H9 (cell line): Measurements from ENCODE around the gene SSUH2. TPM values are rescaled to one million over a fixed set of nuclear protein-coding genes. Genes with fewer than 3 reads are reported as not detected.

Experiments used
- DNase-seq: peaks from one replicate; pipeline ENCODE4 v3.0.0-alpha.2; 2017
- H2AFZ ChIP-seq: one replicate; pipeline ENCODE4 v1.6.1; 2013; ENCODE audit warnings: mild to moderate bottlenecking, low read length, control low read depth, moderate library complexity
- H2AK5ac ChIP-seq: 2 replicates; pipeline ENCODE4 v1.6.1; 2013; ENCODE audit warnings: low read length, control low read depth, mixed read lengths; ENCODE audit not compliant: insufficient read length
- H2BK120ac ChIP-seq: one replicate; pipeline ENCODE4 v1.6.1; 2013; ENCODE audit warnings: low read depth, mild to moderate bottlenecking, low read length, control low read depth, inconsistent platforms; ENCODE audit not compliant: poor library complexity, severe bottlenecking
- H2BK12ac ChIP-seq: 2 replicates; pipeline ENCODE4 v1.6.1; 2013; ENCODE audit warnings: low read length, control low read depth, mixed read lengths, low read depth; ENCODE audit not compliant: insufficient read length
- H2BK15ac ChIP-seq: 2 replicates; pipeline ENCODE4 v1.6.1; 2013; ENCODE audit warnings: low read depth, low read length, control low read depth
- H2BK20ac ChIP-seq: one replicate; pipeline ENCODE4 v1.6.1; 2013; ENCODE audit warnings: low read depth, mild to moderate bottlenecking, low read length, control low read depth, inconsistent platforms; ENCODE audit not compliant: poor library complexity, severe bottlenecking
- H2BK5ac ChIP-seq: 2 replicates; pipeline ENCODE4 v1.6.1; 2013; ENCODE audit warnings: low read length, control low read depth, mixed read lengths; ENCODE audit not compliant: insufficient read length
- H3K14ac ChIP-seq: 2 replicates; pipeline ENCODE4 v1.6.1; 2013; ENCODE audit warnings: low read length, control low read depth; ENCODE audit not compliant: insufficient read depth
- H3K18ac ChIP-seq: 2 replicates; pipeline ENCODE4 v1.6.1; 2013; ENCODE audit warnings: low read depth, mild to moderate bottlenecking, mixed read lengths, low read length, control low read depth; ENCODE audit not compliant: insufficient read length
- H3K23ac ChIP-seq: 2 replicates; pipeline ENCODE4 v1.6.1; 2013; ENCODE audit warnings: low read length, control low read depth, mixed read lengths, low read depth; ENCODE audit not compliant: insufficient read length
- H3K23me2 ChIP-seq: 2 replicates; pipeline ENCODE4 v1.6.1; 2013; ENCODE audit warnings: low read depth, mild to moderate bottlenecking, mixed read lengths, low read length, control low read depth; ENCODE audit not compliant: insufficient read length, poor library complexity, severe bottlenecking
- H3K27ac ChIP-seq: 2 replicates; pipeline ENCODE4 v1.5.1; 2013; ENCODE audit warnings: low read length, control low read depth, mixed read lengths, low read depth; ENCODE audit not compliant: insufficient read length
- H3K27me3 ChIP-seq: 2 replicates; pipeline ENCODE4 v1.6.1; 2013; ENCODE audit warnings: low read length, control low read depth, inconsistent platforms; ENCODE audit not compliant: insufficient read depth
- H3K4ac ChIP-seq: 2 replicates; pipeline ENCODE4 v1.6.1; 2013; ENCODE audit warnings: low read depth, mild to moderate bottlenecking, control low read depth, inconsistent platforms, low read length, moderate library complexity
- H3K4me1 ChIP-seq: 2 replicates; pipeline ENCODE4 v1.6.1; 2013; ENCODE audit warnings: low read length, control low read depth, inconsistent platforms; ENCODE audit not compliant: insufficient read depth
- H3K4me2 ChIP-seq: 2 replicates; pipeline ENCODE4 v1.6.1; 2013; ENCODE audit warnings: low read length, control low read depth, mixed read lengths; ENCODE audit not compliant: insufficient read length, insufficient read depth
- H3K56ac ChIP-seq: 2 replicates; pipeline ENCODE4 v1.6.1; 2013; ENCODE audit warnings: low read depth, mild to moderate bottlenecking, mixed read lengths, low read length, control low read depth; ENCODE audit not compliant: insufficient read length
- H3K79me1 ChIP-seq: 2 replicates; pipeline ENCODE4 v1.6.1; 2013; ENCODE audit warnings: low read depth, mild to moderate bottlenecking, moderate library complexity, low read length, control low read depth, inconsistent platforms; ENCODE audit not compliant: insufficient read depth, poor library complexity, severe bottlenecking
- H3K79me2 ChIP-seq: 2 replicates; pipeline ENCODE4 v1.6.1; 2013; ENCODE audit warnings: low read length, control low read depth, inconsistent platforms; ENCODE audit not compliant: insufficient read depth
- H3K9ac ChIP-seq: 2 replicates; pipeline ENCODE4 v1.6.1; 2013; ENCODE audit warnings: low read length, control low read depth, mixed read lengths; ENCODE audit not compliant: insufficient read length; ENCODE audit errors: extremely low read depth
- H3K9me3 ChIP-seq: one replicate; pipeline ENCODE4 v1.6.1; 2013; ENCODE audit warnings: low read depth, low read length, inconsistent platforms; ENCODE audit not compliant: control insufficient read depth
- H3T11ph ChIP-seq: one replicate; pipeline ENCODE4 v1.6.1; 2013; ENCODE audit warnings: mild to moderate bottlenecking, low read length, control low read depth, inconsistent platforms
- H4K20me1 ChIP-seq: one replicate; pipeline ENCODE4 v1.6.1; 2013; ENCODE audit not compliant: control insufficient read depth, insufficient read length, insufficient read depth
- H4K5ac ChIP-seq: 2 replicates; pipeline ENCODE4 v1.6.1; 2013; ENCODE audit warnings: low read depth, mild to moderate bottlenecking, mixed read lengths, low read length, control low read depth; ENCODE audit not compliant: insufficient read length
- H4K8ac ChIP-seq: replicated peaks from 2 replicates; pipeline ENCODE4 v1.6.1; 2013; ENCODE audit warnings: low read length, control low read depth, mixed read lengths, low read depth; ENCODE audit not compliant: insufficient read length
- H4K91ac ChIP-seq: 2 replicates; pipeline ENCODE4 v1.6.1; 2013; ENCODE audit warnings: low read depth, mild to moderate bottlenecking, moderate library complexity, mixed read lengths, low read length, control low read depth; ENCODE audit not compliant: insufficient read length
- H3K27ac Mint-ChIP-seq, 3 experiments: 2 replicates in 2 of 3; 3 replicates in 1 of 3; pipeline ENCODE4 v1.8.0; 2020 to 2021; ENCODE audit warnings: mixed read lengths in 3 of 3, mild to moderate bottlenecking in 1 of 3, moderate library complexity in 1 of 3
- H3K27me3 Mint-ChIP-seq: 2 replicates; pipeline ENCODE4 v1.8.0; 2021; ENCODE audit warnings: low read depth, mild to moderate bottlenecking, moderate library complexity, mixed read lengths
- H3K36me3 Mint-ChIP-seq, 3 experiments: 2 replicates in 2 of 3; 3 replicates in 1 of 3; pipeline ENCODE4 v1.8.0; 2020 to 2021; ENCODE audit warnings: low read depth in 3 of 3, mixed read lengths in 3 of 3; ENCODE audit not compliant: insufficient read depth in 1 of 3
- H3K4me1 Mint-ChIP-seq, 2 experiments: 2 replicates each; pipeline ENCODE4 v1.8.0; 2020; ENCODE audit warnings: mixed read lengths in 2 of 2
- H3K4me3 Mint-ChIP-seq, 2 experiments: 2 replicates in 1 of 2; 3 replicates in 1 of 2; pipeline ENCODE4 v1.8.0; 2020 to 2021; ENCODE audit warnings: mild to moderate bottlenecking in 2 of 2, mixed read lengths in 2 of 2, moderate library complexity in 1 of 2
- H3K9me3 Mint-ChIP-seq, 2 experiments: 2 replicates in 1 of 2; 3 replicates in 1 of 2; pipeline ENCODE4 v1.8.0; 2020; ENCODE audit warnings: mild to moderate bottlenecking in 2 of 2, mixed read lengths in 2 of 2, moderate library complexity in 1 of 2
- WGBS: extraction: QIAGEN DNeasy Blood & Tissue Kit; methylation state at CpG from one replicate; pipeline ENCODE4 v1.1.7; 2013; ENCODE audit warnings: missing lambda C conversion rate, low lambda C conversion rate, mixed read lengths; ENCODE audit not compliant: insufficient read length; ENCODE audit errors: extremely low coverage; 5-methylcytosine and 5-hydroxymethylcytosine counted together
- total RNA-seq: library from RNA; stranded (reverse); gene quantifications from 2 replicates; pipeline ENCODE4 v1.2.1, GENCODE V29; 2021
- TF ChIP-seq, protein P1 (sequence below): fragments of 200-600 bp; sonication (generic); conservative IDR thresholded peaks from 3 replicates; pipeline ENCODE4 v1.8.0; 2021; ENCODE audit warnings: antibody characterized with exemption, mild to moderate bottlenecking

SSUH2 gene
- total RNA-seq, 1 experiment from 2014 or later = 0.61 TPM

- H3K4me1 ChIP-seq = no peaks in the 10 kb centered on the region
- no peak overlapping the region for H3K4ac ChIP-seq
- H4K91ac ChIP-seq = no peak overlapping the region
- H4K5ac ChIP-seq = no peak overlapping the region
- no peak overlapping the region for H3K18ac ChIP-seq
- no peak overlapping the region for H2AFZ ChIP-seq
- Mint-ChIP-seq H3K27ac (no peak overlapping the region), H3K27me3 (peaks cover 12% of the 10 kb centered on the region), H3K4me3 (no peak overlapping the region), H3K9me3 (peaks cover 3% of the 10 kb centered on the region in 2 experiments; a peak in 3 of 5 replicates), H3K36me3 (no peaks in the 10 kb centered on the region), H3K4me1 (peaks cover 4 to 11% of the 10 kb centered on the region in 2 experiments; a peak in 2 of 4 replicates)
- no peaks in the 10 kb centered on the region for H3K27me3 ChIP-seq
- no peak overlapping the region for H2BK5ac ChIP-seq
- H3K4me2 ChIP-seq = no peak overlapping the region
- H2BK12ac ChIP-seq = no peak overlapping the region
- no peak overlapping the region for H2BK20ac ChIP-seq
- H3K9ac ChIP-seq = no peak overlapping the region
- H3K23ac ChIP-seq = no peak overlapping the region
- TF ChIP-seq, protein P1, sequence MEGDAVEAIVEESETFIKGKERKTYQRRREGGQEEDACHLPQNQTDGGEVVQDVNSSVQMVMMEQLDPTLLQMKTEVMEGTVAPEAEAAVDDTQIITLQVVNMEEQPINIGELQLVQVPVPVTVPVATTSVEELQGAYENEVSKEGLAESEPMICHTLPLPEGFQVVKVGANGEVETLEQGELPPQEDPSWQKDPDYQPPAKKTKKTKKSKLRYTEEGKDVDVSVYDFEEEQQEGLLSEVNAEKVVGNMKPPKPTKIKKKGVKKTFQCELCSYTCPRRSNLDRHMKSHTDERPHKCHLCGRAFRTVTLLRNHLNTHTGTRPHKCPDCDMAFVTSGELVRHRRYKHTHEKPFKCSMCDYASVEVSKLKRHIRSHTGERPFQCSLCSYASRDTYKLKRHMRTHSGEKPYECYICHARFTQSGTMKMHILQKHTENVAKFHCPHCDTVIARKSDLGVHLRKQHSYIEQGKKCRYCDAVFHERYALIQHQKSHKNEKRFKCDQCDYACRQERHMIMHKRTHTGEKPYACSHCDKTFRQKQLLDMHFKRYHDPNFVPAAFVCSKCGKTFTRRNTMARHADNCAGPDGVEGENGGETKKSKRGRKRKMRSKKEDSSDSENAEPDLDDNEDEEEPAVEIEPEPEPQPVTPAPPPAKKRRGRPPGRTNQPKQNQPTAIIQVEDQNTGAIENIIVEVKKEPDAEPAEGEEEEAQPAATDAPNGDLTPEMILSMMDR = no peak
- H3K14ac ChIP-seq = no peak overlapping the region
- H3K79me1 ChIP-seq = no peaks in the 10 kb centered on the region
- H2AK5ac ChIP-seq = no peak overlapping the region
- no CpG with 5 or more reads among the region's 1 CpG for WGBS
- no peak for DNase-seq
- H2BK15ac ChIP-seq = no peak overlapping the region
- no peak overlapping the region for H3T11ph ChIP-seq
- no peaks in the 10 kb centered on the region for H4K20me1 ChIP-seq
- no peak overlapping the region for H4K8ac ChIP-seq
- no peak overlapping the region for H3K56ac ChIP-seq
- no peaks in the 10 kb centered on the region for H3K23me2 ChIP-seq
- no peaks in the 10 kb centered on the region for H3K9me3 ChIP-seq
- H3K79me2 ChIP-seq = no peaks in the 10 kb centered on the region
- H2BK120ac ChIP-seq = no peak overlapping the region
- H3K27ac ChIP-seq = no peak overlapping the region
These were observed 4.4 kb downstream of the SSUH2 start for GRCh38 chr3:8640223-8640622.
